ENCODE measurements around the gene LDLRAD2.
"Not testable (repeated sequence)": the region's sequence is repeated elsewhere in the genome, so short reads cannot be mapped to it uniquely, and the experiment has no call there.

LDLRAD2 gene

GRCh38 chr1:21823980-21824702 lies 12.1 kb downstream of the LDLRAD2 start:
- no peak for DNase-seq (ENCODE audit: extremely low read depth in 1 of 2, low read depth in 1 of 2)

GRCh38 chr1:21824926-21825325 lies 12.9 kb downstream of the LDLRAD2 start:
- DNase-seq (ENCODE audit: extremely low read depth in 1 of 2, low read depth in 1 of 2), result no peak

- no peak for DNase-seq (ENCODE audit: extremely low read depth in 1 of 2, low read depth in 1 of 2)
These were observed 13.3 kb downstream of the LDLRAD2 start for GRCh38 chr1:21825393-21825792.

GRCh38 chr1:21826694-21827093 lies 14.6 kb downstream of the LDLRAD2 start:
- not testable (repeated sequence) for DNase-seq (ENCODE audit: extremely low read depth in 1 of 2, low read depth in 1 of 2)

GRCh38 chr1:21827141-21827679 lies 15.1 kb downstream of the LDLRAD2 start:
- DNase-seq (ENCODE audit: extremely low read depth in 1 of 2, low read depth in 1 of 2), result no peak

- DNase-seq (ENCODE audit: extremely low read depth in 1 of 2, low read depth in 1 of 2), result no peak
These were observed 16.0 kb downstream of the LDLRAD2 start for GRCh38 chr1:21828075-21828474.

GRCh38 chr1:21828506-21829210 lies 16.6 kb downstream of the LDLRAD2 start:
- DNase-seq (ENCODE audit: extremely low read depth in 1 of 2, low read depth in 1 of 2), result no peak

GRCh38 chr1:21829294-21829693 lies 17.2 kb downstream of the LDLRAD2 start:
- no peak for DNase-seq (ENCODE audit: extremely low read depth in 1 of 2, low read depth in 1 of 2)

- no peak for DNase-seq (ENCODE audit: extremely low read depth in 1 of 2, low read depth in 1 of 2)
These were observed 18.9 kb downstream of the LDLRAD2 start for GRCh38 chr1:21830792-21831453.

- DNase-seq (ENCODE audit: extremely low read depth in 1 of 2, low read depth in 1 of 2), result no peak
These were observed 19.4 kb downstream of the LDLRAD2 start for GRCh38 chr1:21831454-21831970.

- DNase-seq (ENCODE audit: extremely low read depth in 1 of 2, low read depth in 1 of 2), result no peak
These were observed 21.4 kb downstream of the LDLRAD2 start for GRCh38 chr1:21833392-21833976.

- no peak for DNase-seq (ENCODE audit: extremely low read depth in 1 of 2, low read depth in 1 of 2)
These were observed 22.0 kb downstream of the LDLRAD2 start for GRCh38 chr1:21834094-21834493.

GRCh38 chr1:21834666-21835065 lies 22.6 kb downstream of the LDLRAD2 start:
- no peak for DNase-seq (ENCODE audit: extremely low read depth in 1 of 2, low read depth in 1 of 2)

GRCh38 chr1:21836010-21836409 lies 23.9 kb downstream of the LDLRAD2 start:
- no peak for DNase-seq (ENCODE audit: extremely low read depth in 1 of 2, low read depth in 1 of 2)

GRCh38 chr1:21836729-21837128 lies 24.7 kb downstream of the LDLRAD2 start:
- DNase-seq (ENCODE audit: extremely low read depth in 1 of 2, low read depth in 1 of 2), result no peak

GRCh38 chr1:21837476-21837875 lies 25.4 kb downstream of the LDLRAD2 start:
- DNase-seq (ENCODE audit: extremely low read depth in 1 of 2, low read depth in 1 of 2), result no peak

- no peak for DNase-seq (ENCODE audit: extremely low read depth in 1 of 2, low read depth in 1 of 2)
These were observed 26.5 kb downstream of the LDLRAD2 start for GRCh38 chr1:21838359-21839157.

GRCh38 chr1:21839337-21840037 lies 27.4 kb downstream of the LDLRAD2 start:
- no peak for DNase-seq (ENCODE audit: extremely low read depth in 1 of 2, low read depth in 1 of 2)

GRCh38 chr1:21840981-21841380 lies 28.9 kb downstream of the LDLRAD2 start:
- DNase-seq (ENCODE audit: extremely low read depth in 1 of 2, low read depth in 1 of 2), result no peak
